ENCODE measurements around the gene ARHGEF38.

The ARHGEF38 gene

GRCh38 chr4:105714932-105715331 lies 162.5 kb downstream of the ARHGEF38 start:
- no peak for TF ChIP-seq GATA2 (IDR thresholded peaks at IDR 0.05; ENCODE audit: low read depth, low read length)
- TF ChIP-seq GATA3 (IDR thresholded peaks at IDR 0.05; ENCODE audit: low read depth, low read length): no peak

GRCh38 chr4:105715692-105716278 lies 163.4 kb downstream of the ARHGEF38 start:
- TF ChIP-seq GATA3 (IDR thresholded peaks at IDR 0.05; ENCODE audit: low read depth, low read length): no peak
- TF ChIP-seq GATA2 (IDR thresholded peaks at IDR 0.05; ENCODE audit: low read depth, low read length): no peak

DNA sequence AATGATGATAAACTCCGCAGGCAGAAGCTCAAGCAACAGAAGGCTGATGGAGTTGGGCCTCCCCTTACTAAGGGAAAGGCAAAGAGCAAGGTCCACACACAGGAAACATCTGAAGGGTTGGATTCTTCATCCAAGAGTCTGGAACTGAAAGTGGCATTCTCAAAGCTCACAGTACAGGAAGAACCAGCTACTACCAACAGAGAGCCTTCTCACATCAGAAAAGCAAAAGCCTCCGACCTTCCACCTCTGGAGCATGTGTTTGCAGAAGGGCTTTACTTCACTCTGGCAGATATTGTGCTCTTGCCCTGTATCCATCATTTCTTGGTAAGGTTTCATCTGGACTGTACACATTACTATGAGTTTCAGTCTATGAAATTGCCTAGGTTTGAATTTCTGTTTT lies 166.8 kb downstream of the ARHGEF38 start:
- TF ChIP-seq GATA3 (IDR thresholded peaks at IDR 0.05; ENCODE audit: low read depth, low read length) (no peak), GATA2 (IDR thresholded peaks at IDR 0.05; ENCODE audit: low read depth, low read length) (no peak)

DNA sequence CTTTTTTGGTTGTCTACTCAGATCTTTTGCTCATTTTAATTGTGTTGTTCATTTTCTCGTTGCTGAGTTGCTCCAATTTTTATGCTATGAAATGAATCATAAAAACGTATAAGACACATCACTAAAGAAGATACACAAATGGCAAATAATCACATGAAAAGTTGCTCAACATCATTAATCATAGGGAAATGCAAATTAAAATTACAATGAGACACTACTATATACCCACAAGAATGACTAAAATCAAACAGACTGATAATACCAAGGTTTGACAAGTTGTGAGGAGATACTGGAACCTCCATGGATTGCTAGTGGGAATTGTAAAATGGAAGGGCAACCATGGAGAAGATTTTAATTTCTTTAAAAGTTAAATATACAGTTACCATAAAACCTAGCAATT lies 173.2 kb downstream of the ARHGEF38 start:
- TF ChIP-seq GATA3 (IDR thresholded peaks at IDR 0.05; ENCODE audit: low read depth, low read length) (no peak), GATA2 (IDR thresholded peaks at IDR 0.05; ENCODE audit: low read depth, low read length) (no peak)

Data from SH-SY5Y (cell line).